Esophagus squamous epithelium (tissue), 5 donors: ENCODE data around the gene PITPNM2. TPM values are rescaled to one million over a fixed set of nuclear protein-coding genes. Genes with fewer than 3 reads are reported as not detected.

ENCODE experiments used
- DNase-seq: peaks from one replicate; lab custom pipeline; 2025; lab: John Stamatoyannopoulos, UW
- H3K27ac ChIP-seq, 4 donors: fragments of 200-600 bp; sonication (generic); one replicate each; pipeline ENCODE4 v1.5.1; 2016 to 2019; ENCODE audit warnings: mild to moderate bottlenecking in 1 of 4
- H3K27me3 ChIP-seq, 4 donors: fragments of 200-600 bp; sonication (generic); 1 replicate in 3 of 4; 2 replicates in 1 of 4; pipeline versions ENCODE4 v1.5.1 to v1.6.0; 2017 to 2021; ENCODE audit warnings: antibody characterized with exemption in 1 of 4
- H3K36me3 ChIP-seq, 3 donors: fragments of 200-600 bp; sonication (generic); one replicate each; pipeline ENCODE4 v1.5.1; 2016 to 2019
- H3K4me1 ChIP-seq, 3 donors: fragments of 200-600 bp; sonication (generic); one replicate each; pipeline ENCODE4 v1.5.1; 2017 to 2019
- H3K4me3 ChIP-seq, 4 donors: fragments of 200-600 bp; sonication (generic); 1 replicate in 3 of 4; 2 replicates in 1 of 4; pipeline ENCODE4 v1.5.1; 2016 to 2019; ENCODE audit warnings: mild to moderate bottlenecking in 2 of 4, moderate library complexity in 1 of 4
- H3K9me3 ChIP-seq, 3 donors: fragments of 200-600 bp; sonication (generic); one replicate each; pipeline ENCODE4 v1.5.1; 2016 to 2019
- POLR2A ChIP-seq, 4 donors: fragments of 450-650 bp; IDR thresholded peaks; one replicate each; pipeline ENCODE4 v1.6.1; 2017; ENCODE audit warnings: antibody characterized with exemption in 4 of 4, mild to moderate bottlenecking in 4 of 4, moderate library complexity in 3 of 4
- WGBS, 2 donors: methylation state at CpG; one replicate each; pipeline ENCODE4 v1.1.5; 2018; 5-methylcytosine and 5-hydroxymethylcytosine counted together
- intact Hi-C: fragments of 100-400 bp; cut with DNase I; formaldehyde crosslinking; loops from one replicate; pipeline ENCODE4 v1.15.0; 2022
- total RNA-seq, 4 donors: library from RNA; depleted of rRNA; stranded (reverse); fragments of >200 nt; gene quantifications; one replicate each; pipeline ENCODE4 v1.1.0, GENCODE V29; 2016
- TF ChIP-seq, protein P1 (sequence below), 6 experiments: fragments of 450-650 bp in 4 of 6; fragments of 200-600 bp in 2 of 6; sonication (generic) in 2 of 6; IDR thresholded peaks; one replicate each; pipeline ENCODE4 v1.5.1; 2016 to 2019; ENCODE audit warnings: antibody characterized with exemption in 6 of 6, mild to moderate bottlenecking in 4 of 6, moderate library complexity in 4 of 6
- donor health status: DM: yes; HTN: yes; CAD: no.

PITPNM2 gene
- total RNA-seq, 4 donors from 2014 or later = 4.2 to 9.1 (median 8.2) TPM

DNA sequence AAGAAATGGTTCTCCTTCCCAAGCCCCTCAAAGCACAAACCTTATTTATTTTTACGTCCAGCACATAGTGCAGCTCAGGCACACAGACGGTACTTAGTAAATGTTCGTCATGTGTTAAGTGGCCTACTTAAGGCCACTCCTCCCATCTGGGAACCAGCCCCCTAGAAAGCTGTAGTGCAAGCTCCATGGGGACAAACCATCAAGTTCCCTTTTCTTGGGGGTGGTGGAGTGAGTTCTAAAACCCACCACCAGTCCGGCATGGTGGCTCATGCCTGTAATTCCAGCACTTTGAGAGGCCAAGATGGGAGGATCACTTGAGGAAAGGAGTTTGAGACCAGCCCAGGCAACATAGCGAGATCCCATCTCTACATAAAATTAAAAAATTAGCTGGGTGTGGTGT, 49.4 kb downstream of the PITPNM2 start:
- no peak for DNase-seq
- no peak overlapping the region for H3K27ac ChIP-seq
- no peaks in the 10 kb centered on the region for H3K27me3 ChIP-seq
- intact Hi-C loops = no loop called here
- H3K36me3 ChIP-seq = peaks cover 0 to 24% (median 0%) of the 10 kb centered on the region in 3 donors
- no peaks in the 10 kb centered on the region for H3K9me3 ChIP-seq
- H3K4me1 ChIP-seq = peaks cover 0 to 37% (median 24%) of the 10 kb centered on the region in 3 donors
- no peak overlapping the region for H3K4me3 ChIP-seq
- WGBS, 2 donors = 94 to 96% methylated on average over 2 to 5 of the region's 5 CpGs
- no peak for TF ChIP-seq POLR2A (IDR thresholded peaks at IDR 0.05)
- TF ChIP-seq, protein P1, sequence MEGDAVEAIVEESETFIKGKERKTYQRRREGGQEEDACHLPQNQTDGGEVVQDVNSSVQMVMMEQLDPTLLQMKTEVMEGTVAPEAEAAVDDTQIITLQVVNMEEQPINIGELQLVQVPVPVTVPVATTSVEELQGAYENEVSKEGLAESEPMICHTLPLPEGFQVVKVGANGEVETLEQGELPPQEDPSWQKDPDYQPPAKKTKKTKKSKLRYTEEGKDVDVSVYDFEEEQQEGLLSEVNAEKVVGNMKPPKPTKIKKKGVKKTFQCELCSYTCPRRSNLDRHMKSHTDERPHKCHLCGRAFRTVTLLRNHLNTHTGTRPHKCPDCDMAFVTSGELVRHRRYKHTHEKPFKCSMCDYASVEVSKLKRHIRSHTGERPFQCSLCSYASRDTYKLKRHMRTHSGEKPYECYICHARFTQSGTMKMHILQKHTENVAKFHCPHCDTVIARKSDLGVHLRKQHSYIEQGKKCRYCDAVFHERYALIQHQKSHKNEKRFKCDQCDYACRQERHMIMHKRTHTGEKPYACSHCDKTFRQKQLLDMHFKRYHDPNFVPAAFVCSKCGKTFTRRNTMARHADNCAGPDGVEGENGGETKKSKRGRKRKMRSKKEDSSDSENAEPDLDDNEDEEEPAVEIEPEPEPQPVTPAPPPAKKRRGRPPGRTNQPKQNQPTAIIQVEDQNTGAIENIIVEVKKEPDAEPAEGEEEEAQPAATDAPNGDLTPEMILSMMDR (IDR thresholded peaks at IDR 0.05) = no peak

Other genes with a start within 250 kb of the PITPNM2 start
- 1 to 10 TPM; 2.9 to 5.5 (median 3.3) TPM for gene ABCB9, start 184.6 kb downstream of the PITPNM2 start, total RNA-seq
- 10 to 100 TPM in 3 of 4 donors, 1 to 10 TPM in 1; 8.5 to 13.9 (median 11.3) TPM for gene OGFOD2, start 175.8 kb downstream of the PITPNM2 start, total RNA-seq
- 100 to 1,000 TPM in 3 of 4 donors, 10 to 100 TPM in 1; 84.2 to 212 (median 153) TPM for gene ARL6IP4, start 170.4 kb downstream of the PITPNM2 start, total RNA-seq
- 10 to 100 TPM; 17.0 to 43.8 (median 22.1) TPM for gene MPHOSPH9, start 82.1 kb upstream of the PITPNM2 start, total RNA-seq
- 10 to 100 TPM in 1 of 4 donors, 1 to 10 TPM in 3; 5.3 to 11.4 (median 7.2) TPM for gene MTRFR, start 82.3 kb upstream of the PITPNM2 start, total RNA-seq
- 100 to 1,000 TPM in 3 of 4 donors, 10 to 100 TPM in 1; 82.0 to 174 (median 116) TPM for gene CDK2AP1, start 120.8 kb upstream of the PITPNM2 start, total RNA-seq
- gene SBNO1, start 213.8 kb upstream of the PITPNM2 start, total RNA-seq = 10 to 100 TPM; 16.8 to 26.1 (median 23.0) TPM
- gene KMT5A, start 233.0 kb upstream of the PITPNM2 start, total RNA-seq = 10 to 100 TPM; 54.8 to 69.1 (median 68.4) TPM